DND-41 (cell line): Measurements from ENCODE around the gene ITGA11.

Experiments
- ATAC-seq: fragments of 200-7000 bp; cut with Tn5 transposase; 3 replicates; pipeline ENCODE4 v1.9.1; 2021; ENCODE audit warnings: low read depth; ENCODE audit not compliant: insufficient read depth
- DNase-seq: peaks from one replicate; pipeline ENCODE4 v3.0.0-alpha.2; 2020
- H2AFZ ChIP-seq: 2 replicates; pipeline ENCODE4 v1.6.0; 2012; ENCODE audit warnings: low read depth, low read length
- H3K27ac ChIP-seq: 2 replicates; pipeline ENCODE4 v1.5.1; 2012; ENCODE audit warnings: low read length, inconsistent platforms
- H3K27me3 ChIP-seq: fragments of 200-600 bp; sonication (generic); 2 replicates; pipeline ENCODE4 v1.6.0; 2012; ENCODE audit warnings: low read length, mild to moderate bottlenecking, inconsistent platforms; ENCODE audit not compliant: insufficient read depth, poor library complexity
- H3K36me3 ChIP-seq: 2 replicates; pipeline ENCODE4 v1.5.1; 2012; ENCODE audit warnings: low read length, inconsistent platforms; ENCODE audit not compliant: insufficient read depth
- H3K4me1 ChIP-seq: 2 replicates; pipeline ENCODE4 v1.5.1; 2012; ENCODE audit warnings: mild to moderate bottlenecking, low read length; ENCODE audit not compliant: insufficient read depth
- H3K4me2 ChIP-seq: 2 replicates; pipeline ENCODE4 v1.6.0; 2012; ENCODE audit warnings: mild to moderate bottlenecking, moderate library complexity, low read length, inconsistent platforms; ENCODE audit not compliant: insufficient read depth
- H3K4me3 ChIP-seq, 2 experiments: fragments of 200-600 bp in 1 of 2; shearing (Covaris generic) in 1 of 2; 2 replicates each; pipeline ENCODE4 v1.5.1; 2012 to 2016; ENCODE audit warnings: inconsistent platforms in 2 of 2, low read length in 2 of 2, mild to moderate bottlenecking in 2 of 2, low read depth in 1 of 2, moderate library complexity in 1 of 2
- H3K79me2 ChIP-seq: 2 replicates; pipeline ENCODE4 v1.6.0; 2012; ENCODE audit warnings: low read length, inconsistent platforms; ENCODE audit not compliant: insufficient read depth
- H3K9ac ChIP-seq: 2 replicates; pipeline ENCODE4 v1.6.0; 2012; ENCODE audit warnings: low read depth, mild to moderate bottlenecking, inconsistent platforms, low read length, moderate library complexity
- H3K9me3 ChIP-seq: 2 replicates; pipeline ENCODE4 v1.5.1; 2012; ENCODE audit warnings: low read length, moderate library complexity, mild to moderate bottlenecking, inconsistent platforms; ENCODE audit not compliant: insufficient read depth, severe bottlenecking
- H4K20me1 ChIP-seq: 2 replicates; pipeline ENCODE4 v1.6.0; 2012; ENCODE audit warnings: low read length; ENCODE audit not compliant: insufficient read depth
- CTCF ChIP-seq: IDR thresholded peaks from 2 replicates; pipeline ENCODE4 v1.5.1; 2012; ENCODE audit warnings: borderline replicate concordance, low read length, moderate library complexity, mild to moderate bottlenecking; ENCODE audit not compliant: poor library complexity, severe bottlenecking; ENCODE audit errors: extremely low read depth
- EZH2 ChIP-seq: IDR thresholded peaks from 3 replicates; pipeline ENCODE4 v1.6.1; 2012; ENCODE audit warnings: borderline replicate concordance, low read depth, mild to moderate bottlenecking, moderate library complexity, low read length, inconsistent platforms; ENCODE audit not compliant: severe bottlenecking

ITGA11 gene

GRCh38 chr15:68414591-68414990 is 17.4 kb downstream of the ITGA11 start:
- TF ChIP-seq CTCF (no peak), EZH2 (no peak)
- Histone ChIP-seq H3K4me2 (no peak overlapping the region), H3K27ac (no peak overlapping the region)

GRCh38 chr15:68414206-68414555 is 17.8 kb downstream of the ITGA11 start:
- TF ChIP-seq EZH2 (no peak), CTCF (no peak)
- no peaks in the 10 kb centered on the region for H3K36me3 ChIP-seq
- ATAC-seq, result no peak
- no peak overlapping the region for H2AFZ ChIP-seq
- H3K4me1 ChIP-seq, result no peaks in the 10 kb centered on the region
- H3K9me3 ChIP-seq, result no peaks in the 10 kb centered on the region
- no peak overlapping the region for H3K4me2 ChIP-seq
- no peak overlapping the region for H3K4me3 ChIP-seq
- no peaks in the 10 kb centered on the region for H3K27me3 ChIP-seq
- no peak for DNase-seq
- no peak overlapping the region for H3K27ac ChIP-seq
- H3K9ac ChIP-seq, result no peak overlapping the region
- H3K79me2 ChIP-seq, result no peaks in the 10 kb centered on the region
- H4K20me1 ChIP-seq, result no peaks in the 10 kb centered on the region

More at GRCh38 chr15:68414591-68414990, 17.4 kb downstream of the ITGA11 start:
- no peak overlapping the region for H3K4me3 ChIP-seq
- ATAC-seq, result no peak
- H3K79me2 ChIP-seq, result no peaks in the 10 kb centered on the region
- H3K4me1 ChIP-seq, result no peaks in the 10 kb centered on the region
- no peak for DNase-seq
- no peaks in the 10 kb centered on the region for H3K27me3 ChIP-seq
- H3K9ac ChIP-seq, result no peak overlapping the region
- no peaks in the 10 kb centered on the region for H4K20me1 ChIP-seq
- H3K36me3 ChIP-seq, result no peaks in the 10 kb centered on the region
- no peak overlapping the region for H2AFZ ChIP-seq
- H3K9me3 ChIP-seq, result no peaks in the 10 kb centered on the region

GRCh38 chr15:68413363-68414205 is 18.4 kb downstream of the ITGA11 start:
- Histone ChIP-seq H3K36me3 (no peaks in the 10 kb centered on the region), H3K79me2 (no peaks in the 10 kb centered on the region), H3K27ac (no peak overlapping the region), H3K4me2 (no peak overlapping the region), H4K20me1 (no peaks in the 10 kb centered on the region), H3K9ac (no peak overlapping the region), H3K4me1 (no peaks in the 10 kb centered on the region), H3K9me3 (no peaks in the 10 kb centered on the region), H3K27me3 (no peaks in the 10 kb centered on the region), H3K4me3 (no peak overlapping the region), H2AFZ (no peak overlapping the region)
- DNase-seq (no peak), ATAC-seq (no peak)
- TF ChIP-seq CTCF (no peak), EZH2 (no peak)

- no peak overlapping the region for H3K4me2 ChIP-seq
- H2AFZ ChIP-seq, result no peak overlapping the region
- TF ChIP-seq EZH2, result no peak
- no peak overlapping the region for H3K4me3 ChIP-seq
- no peaks in the 10 kb centered on the region for H3K9me3 ChIP-seq
- no peaks in the 10 kb centered on the region for H4K20me1 ChIP-seq
- DNase-seq (no peak), ATAC-seq (no peak)
- no peaks in the 10 kb centered on the region for H3K79me2 ChIP-seq
- H3K36me3 ChIP-seq, result no peaks in the 10 kb centered on the region
- no peaks in the 10 kb centered on the region for H3K4me1 ChIP-seq
- no peak overlapping the region for H3K27ac ChIP-seq
- H3K9ac ChIP-seq, result no peak overlapping the region
- H3K27me3 ChIP-seq, result no peaks in the 10 kb centered on the region
Observed at GRCh38 chr15:68412218-68412617, 19.7 kb downstream of the ITGA11 start.
